ENCODE measurements around the gene MEF2B.
"Not testable (repeated sequence)": the region's sequence is repeated elsewhere in the genome, so short reads cannot be mapped to it uniquely, and the experiment has no call there.

The MEF2B gene

DNA sequence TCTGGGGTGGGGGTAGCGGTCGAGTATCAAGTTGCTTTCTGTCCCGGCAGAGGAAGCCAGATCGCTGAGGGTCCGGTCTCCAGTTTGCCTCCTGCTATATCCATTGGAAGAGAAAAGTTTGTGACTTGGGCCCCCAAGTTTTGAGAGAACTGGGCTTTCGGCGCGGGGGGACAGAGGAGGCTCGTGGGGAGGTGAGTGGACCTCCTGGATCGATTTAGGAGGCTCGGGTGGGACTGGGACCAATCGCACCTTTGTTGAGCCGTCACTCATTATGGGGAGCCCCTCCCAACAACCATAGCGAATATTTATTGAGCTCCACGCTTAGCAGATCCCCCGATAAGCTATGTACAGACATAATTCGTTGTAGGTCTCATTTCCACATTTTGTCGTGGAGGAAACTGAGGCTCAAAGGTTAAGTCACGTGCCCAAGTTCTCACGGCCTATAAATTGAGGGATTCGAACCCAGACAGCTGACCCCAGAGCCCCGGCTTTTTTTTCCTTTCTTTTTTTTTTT, 22.9 kb upstream of the MEF2B start:
- no peak for DNase-seq

DNA sequence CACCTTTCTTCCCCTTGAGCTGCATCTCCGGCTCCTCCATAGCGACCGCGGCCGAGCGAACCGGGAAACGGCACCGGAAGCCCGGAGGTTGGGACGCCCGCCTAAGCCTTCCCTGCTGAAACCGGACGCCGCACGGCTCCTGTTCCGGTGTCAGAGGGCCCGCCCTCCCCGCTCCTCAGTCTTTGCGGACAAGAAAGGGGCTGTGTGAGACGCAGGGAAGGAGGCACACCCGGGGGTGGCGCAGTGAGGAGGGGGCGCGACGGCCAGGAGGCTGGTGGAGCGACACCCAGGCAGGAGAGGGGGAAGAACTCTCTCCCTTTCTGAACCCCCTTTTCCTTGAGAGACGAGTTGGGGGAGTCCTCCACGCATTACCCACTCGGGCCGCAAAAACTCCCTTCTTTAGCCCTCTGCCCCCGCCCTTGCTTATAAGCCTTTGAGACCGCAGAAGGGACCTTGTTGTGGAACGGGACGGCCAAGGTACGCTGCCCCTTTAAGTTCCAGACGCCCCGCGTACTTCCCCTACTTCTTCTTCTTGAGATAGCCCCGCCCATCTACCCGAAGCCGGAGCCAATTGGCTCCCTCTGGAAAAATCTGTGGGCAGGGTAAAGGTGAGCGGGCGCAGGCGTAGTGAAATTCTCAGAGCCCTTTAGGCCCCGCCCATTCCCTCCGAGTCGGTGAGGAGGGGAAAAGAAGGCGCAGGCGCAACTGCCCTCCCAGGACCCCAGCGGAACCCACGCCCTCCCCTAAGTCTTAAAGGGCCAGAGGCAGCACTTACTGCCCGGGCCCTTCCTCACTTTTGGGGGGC, 22.2 kb upstream of the MEF2B start, which contains the start of the genes BORCS8 and RFXANK:
Gene BORCS8, minus strand, starts transcription at position 75 of the 805 bp plus-strand sequence. Its CDS starts 35 bp downstream, at position 40.
Gene RFXANK, plus strand, starts transcription at position 181 of the 805 bp plus-strand sequence. CDS start 1,689 bp downstream, outside the sequence.
- DNase-seq, result peak; percentile 98

DNA sequence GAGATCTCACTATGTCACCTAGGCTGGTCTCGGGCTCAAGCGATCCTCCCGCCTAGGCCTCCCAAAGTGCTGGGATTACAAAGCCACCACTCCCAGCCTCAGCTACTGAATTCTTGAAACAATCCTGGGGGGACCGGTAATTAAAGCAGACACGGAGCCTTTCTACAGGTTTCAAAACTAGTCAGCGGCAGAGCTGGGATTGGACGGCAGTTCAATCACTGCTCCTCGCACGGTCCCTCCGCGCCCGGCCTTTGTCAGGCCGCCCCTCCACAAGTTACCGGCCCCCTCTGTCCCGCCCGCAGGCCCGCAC, 21.7 kb upstream of the MEF2B start:
- no peak for DNase-seq

DNA sequence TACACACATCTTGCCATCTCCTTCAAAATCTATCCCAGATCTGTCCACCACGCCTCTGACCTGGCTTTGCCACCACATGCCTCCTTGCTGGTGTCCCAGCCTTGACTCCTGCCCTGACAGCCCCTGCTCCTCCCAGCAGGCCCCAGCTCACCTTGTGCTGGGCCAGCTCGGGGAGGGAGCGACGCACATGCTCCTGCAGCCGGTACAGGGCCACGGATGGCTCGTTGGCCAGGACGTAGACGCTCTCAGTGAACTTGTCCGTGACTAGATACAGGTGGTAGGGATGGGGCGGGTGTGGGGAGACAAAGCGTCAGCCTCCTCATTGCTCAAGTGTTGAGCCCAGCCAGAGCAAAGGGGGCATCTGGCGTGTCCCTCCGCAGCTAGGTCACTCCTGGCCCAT, 16.7 kb upstream of the MEF2B start:
- no peak for DNase-seq

DNA sequence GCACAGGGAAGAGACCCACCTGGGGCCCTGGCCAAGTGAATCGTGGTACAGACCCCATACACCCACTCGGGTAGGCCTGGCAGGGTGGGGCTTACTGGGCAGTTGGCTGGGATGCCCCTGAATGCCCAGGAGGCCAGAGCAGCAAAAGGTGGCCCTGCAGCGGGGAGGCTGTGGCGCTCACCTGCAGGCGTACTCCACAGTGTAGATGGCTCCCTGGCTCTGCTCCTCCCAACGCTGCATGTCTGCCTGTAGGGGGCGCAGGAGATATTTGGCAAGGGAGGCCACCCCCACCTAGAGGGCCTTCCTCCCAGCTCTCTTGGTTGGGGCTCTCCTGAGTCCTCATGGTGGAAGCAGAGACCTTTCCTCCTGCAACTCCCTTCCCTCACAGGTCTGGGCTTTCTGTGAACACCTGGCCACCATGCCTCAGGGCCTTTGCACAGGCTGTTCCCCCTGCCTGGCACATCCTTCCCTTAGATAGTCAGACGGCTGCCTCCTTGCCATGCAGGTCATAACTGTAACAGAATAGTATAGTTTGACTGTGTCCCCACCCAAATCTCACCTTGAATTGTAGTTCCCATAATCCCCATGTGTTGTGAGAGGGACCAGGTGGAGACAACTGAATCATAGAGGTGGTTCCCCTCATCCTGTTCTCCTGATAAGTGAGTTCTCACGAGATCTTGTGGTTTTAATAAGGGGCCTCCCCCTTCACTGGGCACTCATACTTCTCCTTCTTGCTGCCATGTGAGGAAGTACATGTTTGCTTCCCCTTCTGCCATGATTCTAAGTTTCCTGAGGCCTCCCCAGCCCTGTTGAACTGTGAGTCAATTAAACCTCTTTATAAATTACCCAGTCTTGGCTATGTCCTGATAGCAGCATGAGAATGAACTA, 16.0 kb upstream of the MEF2B start:
- DNase-seq, result peak; percentile 13

DNA sequence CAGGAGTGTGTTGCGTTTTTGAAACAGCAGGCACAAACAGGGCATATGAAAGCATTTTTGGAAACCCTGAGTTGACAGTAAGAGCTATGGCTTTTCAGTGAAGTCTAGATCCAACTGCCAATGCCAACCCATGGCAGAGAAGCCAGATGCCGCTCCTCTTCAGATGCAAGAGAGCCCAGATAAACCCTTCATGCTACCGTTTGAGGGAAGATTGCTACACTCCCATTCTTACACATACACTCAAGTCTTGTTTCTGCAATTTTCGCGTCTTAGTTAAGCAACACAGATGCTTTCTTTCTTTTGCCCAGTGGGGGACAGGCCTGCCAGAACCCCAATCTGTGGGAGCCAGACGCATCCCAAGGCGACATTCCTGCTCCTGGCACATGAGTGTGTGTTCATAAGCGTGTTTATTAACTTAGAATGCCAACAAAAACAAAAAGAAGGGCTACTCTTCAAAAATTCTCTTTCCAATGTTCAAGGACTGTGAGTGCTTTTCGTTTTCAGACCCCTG, 11.5 kb upstream of the MEF2B start:
- no peak for DNase-seq

DNA sequence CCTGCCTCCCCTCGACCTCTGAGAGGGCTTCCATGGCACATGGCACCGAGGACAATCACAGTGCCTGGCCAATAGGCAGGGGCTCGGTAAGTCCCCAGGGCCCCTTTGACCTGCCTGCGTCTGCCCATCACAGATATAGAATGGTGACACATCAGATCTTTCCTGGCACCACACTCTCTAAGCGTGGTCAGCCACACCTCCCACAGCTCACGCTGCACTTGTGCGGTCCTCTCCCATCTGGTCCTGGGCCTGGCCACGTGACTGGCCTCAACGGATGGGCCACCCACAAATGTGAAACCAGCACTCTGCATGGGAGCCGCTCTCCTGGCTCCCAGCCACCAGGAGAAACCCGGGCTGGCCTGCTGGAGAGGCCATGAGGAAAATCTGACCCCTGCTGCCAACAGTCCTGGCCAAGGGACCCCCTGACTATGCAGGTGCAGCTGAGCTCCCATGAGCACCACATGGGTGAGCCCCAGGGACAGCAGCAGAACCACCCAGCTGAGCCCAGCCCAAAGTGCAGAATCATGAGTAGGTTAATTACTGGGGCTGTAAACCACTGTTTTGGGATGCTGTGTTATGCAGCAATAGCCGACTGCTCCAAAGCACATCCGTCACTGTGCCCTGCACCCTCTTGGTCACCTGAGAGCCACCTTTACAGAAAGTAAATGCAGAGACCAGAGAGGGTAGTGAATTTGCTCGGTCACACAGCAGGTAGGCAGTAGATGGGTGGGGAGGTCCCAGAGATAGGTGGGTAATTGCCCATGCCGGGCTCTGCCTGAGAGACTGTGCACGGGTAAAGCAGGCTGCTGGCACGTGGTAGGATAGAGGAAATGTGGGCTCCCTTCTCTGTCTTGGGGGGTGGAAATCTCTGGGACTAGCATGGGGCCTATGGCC, 9.7 kb upstream of the MEF2B start:
- no peak for DNase-seq

DNA sequence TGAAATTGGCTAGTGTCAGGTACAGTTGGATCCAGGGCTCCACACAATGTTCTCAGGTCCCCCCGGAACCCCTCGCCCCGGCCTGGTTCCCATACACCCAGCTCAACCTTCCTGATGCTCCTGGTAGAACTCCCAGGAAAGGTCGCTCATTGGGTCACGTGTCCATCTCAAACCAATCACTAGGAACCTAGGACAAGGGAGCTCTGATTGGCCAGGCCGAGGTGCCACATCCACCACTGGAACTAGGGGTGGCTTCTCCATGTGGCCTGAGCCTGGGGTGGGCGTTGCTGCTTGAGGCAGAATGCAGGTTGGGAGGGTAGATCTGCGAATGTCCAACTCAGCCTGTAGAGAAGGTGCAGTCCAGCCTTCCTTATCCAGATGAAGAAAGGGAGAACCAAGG, 6.9 kb upstream of the MEF2B start:
- DNase-seq, result no peak

DNA sequence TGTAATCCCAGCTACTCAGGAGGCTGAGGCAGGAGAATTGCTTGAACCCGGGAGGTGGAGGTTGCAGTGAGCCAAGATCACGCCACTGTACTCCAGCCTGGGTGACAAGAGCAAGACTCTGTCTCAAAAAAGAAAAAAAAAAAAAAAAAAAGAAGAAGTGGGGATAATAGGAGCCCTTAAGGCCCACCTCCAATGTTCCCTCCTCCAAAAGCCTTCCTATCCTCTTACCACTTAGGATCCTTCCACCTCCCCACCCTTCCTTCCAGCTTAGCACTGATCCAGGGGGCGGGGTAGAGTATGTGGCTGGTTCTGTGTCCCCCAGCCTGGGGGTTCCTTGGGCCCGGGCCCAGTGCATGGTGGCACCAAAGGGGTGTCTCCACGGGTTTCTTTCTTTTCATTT, 3.2 kb upstream of the MEF2B start:
- DNase-seq, result not testable (repeated sequence)

DNA sequence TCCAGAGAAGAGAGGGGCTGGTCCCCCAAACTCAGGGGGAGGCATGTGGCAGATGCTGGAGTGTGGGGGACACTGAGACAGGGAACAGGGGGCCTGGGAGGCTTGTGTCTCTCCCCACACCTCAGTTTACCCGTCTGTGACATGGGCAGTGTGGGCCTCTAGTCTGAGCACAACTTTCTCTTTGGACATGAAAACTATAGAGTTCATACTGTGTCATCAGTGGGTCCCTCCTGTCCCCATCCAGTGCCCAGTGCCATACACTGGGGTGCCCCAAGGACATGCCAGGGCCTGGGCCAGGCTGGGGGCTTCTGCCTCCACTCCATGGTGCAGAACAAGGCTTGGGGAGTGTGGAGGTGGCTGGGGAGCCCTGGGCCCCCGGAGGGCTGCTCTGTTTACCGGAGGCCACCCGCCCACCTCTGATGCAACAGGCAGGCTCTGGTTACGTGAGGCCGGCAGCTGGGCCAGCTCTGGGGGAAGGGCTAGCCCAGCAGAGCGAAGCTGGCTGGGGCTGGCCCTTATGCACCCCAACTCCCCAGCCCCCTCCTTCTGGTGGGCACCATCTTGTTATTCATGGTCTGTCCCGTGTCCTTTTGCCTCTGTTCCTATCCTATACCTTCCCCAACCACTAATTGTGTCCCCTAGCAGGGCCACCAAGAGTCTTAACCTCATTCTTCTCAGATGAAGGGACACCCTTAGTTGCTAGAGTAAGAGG, 1.9 kb upstream of the MEF2B start:
- no peak for DNase-seq

DNA sequence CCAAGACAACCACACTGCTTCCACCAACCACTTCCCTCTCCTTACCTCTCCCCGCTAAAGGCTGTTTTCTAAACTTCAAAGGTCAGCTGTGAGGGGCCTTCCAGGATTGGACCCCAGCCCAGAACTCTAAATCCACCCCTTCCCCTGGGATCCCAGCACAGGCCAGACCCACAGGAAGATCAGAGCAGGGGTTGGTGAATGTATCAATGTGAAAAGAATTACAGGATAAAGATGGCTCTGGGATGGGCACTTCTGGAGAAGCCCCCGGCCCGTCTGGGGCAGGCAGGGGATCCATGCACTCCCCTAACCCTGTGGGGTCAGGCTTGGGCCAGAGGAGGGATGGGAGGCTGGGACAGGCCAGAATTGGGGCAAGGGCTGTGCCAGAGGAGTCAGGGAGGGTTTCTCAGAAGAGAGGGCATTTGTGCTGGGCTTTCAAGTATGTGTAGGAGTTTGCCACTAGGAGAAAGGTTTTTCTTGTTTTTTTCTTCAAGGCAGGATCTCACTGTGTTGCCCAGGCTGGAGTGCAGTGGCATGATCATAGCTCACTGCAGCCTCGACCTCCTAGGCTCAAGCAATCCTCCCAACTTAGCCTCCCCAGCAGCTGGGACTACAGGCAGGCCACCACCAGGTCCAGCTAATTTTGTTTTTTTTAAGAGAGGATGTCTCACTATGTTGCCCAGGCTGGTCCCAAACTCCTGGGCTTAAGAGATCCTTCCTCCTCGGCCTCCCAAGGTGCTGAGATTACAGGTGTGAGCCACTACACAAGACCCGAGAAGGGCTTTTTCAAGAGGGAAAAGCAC, 1.0 kb upstream of the MEF2B start:
- no peak for DNase-seq

DNA sequence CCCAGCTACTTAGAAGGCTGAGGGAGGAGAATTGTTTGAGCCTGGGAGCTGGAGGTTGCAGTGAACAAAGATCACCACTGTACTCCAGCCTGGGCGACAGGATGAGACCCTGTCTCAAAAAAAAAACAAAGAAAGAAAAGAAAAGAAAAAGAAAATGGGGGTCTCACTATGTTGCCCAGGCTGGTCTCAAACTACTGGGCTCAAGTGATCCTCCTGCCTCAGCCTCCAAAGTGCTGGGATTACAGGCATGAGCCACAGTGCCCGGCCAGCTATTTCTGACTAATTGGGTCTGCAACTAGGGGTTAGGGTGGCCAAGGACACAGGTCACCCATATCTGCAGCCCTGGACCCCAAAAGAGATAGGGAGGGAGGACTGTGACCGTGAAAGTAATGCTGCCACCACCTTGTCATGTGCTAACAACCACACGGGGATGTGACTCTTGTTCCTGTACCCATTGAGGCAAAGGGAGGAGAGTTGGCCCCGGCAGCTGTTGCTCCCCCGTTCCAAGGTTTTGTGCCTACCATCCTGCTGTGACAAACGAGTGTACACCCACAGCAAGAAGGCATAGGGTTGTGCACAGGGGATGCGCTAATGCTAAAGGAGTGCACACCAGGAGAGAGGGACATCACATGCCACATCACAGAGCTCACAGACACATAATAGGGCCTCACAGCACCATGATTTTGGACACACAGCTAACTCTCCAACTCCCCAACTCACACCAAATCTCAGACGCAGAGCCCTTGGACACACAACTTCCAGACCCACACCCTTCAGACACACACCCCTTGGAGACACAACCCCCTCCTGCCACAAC, 619 bp downstream of the MEF2B start:
- no peak for DNase-seq

DNA sequence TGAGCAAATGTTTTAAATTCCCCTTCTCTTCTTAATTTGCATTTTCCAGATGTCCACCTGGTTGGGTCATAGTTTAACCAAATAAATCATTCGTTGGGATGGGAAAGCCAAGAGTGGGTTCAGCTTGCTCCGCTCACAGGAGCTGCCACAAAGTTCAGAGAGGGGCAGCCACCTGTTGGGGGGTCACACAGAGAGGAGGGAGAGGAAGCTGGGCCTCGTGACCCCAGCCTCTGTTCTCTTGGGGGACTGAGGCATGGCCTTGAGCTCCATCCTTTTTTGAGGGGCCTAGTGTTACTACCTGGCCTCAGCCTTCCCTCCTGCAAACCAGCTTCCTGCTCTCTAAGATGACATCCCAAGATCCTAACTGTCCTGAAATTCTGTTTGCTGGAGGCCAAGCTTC, 2.5 kb downstream of the MEF2B start:
- no peak for DNase-seq

DNA sequence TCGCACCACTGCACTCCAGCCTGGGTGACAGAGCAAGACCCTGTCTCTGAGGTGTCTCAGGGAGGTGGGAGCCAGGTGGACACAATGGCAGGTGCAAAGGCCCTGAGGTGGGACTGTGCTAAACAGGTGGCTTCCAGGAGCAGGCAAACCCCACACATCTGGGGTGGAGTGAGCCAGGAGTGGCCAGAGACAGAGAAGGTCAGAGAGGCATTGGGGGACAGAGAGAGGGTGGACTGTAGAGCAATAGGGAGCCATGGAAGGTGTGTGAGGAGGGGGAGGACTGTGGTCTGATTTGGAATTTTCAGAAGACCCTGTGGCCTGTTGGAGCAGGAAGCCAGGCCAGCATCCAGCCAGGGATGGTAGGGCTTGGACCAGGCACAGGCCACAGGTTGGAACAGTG, 4.7 kb downstream of the MEF2B start:
- no peak for DNase-seq

DNA sequence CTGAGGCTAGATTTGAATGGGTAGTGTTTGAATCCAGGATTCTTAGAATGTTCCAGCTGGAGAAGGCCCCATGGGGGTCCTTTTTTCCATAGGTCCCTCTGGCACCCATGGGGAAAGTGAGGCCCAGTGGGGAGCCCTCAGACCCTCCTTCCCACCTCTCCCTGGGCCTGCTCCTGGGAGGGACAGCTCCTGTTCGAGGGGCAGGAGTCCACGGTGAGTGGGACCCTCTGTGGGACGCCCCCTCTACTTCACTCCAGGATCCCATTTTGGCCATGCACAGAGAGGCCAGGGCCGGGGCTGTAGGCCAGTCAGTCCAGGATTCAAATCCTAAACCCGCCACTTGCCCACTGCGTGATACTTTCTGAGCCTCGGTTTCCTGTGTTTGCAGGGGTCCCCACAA, 7.6 kb downstream of the MEF2B start:
- no peak for DNase-seq

DNA sequence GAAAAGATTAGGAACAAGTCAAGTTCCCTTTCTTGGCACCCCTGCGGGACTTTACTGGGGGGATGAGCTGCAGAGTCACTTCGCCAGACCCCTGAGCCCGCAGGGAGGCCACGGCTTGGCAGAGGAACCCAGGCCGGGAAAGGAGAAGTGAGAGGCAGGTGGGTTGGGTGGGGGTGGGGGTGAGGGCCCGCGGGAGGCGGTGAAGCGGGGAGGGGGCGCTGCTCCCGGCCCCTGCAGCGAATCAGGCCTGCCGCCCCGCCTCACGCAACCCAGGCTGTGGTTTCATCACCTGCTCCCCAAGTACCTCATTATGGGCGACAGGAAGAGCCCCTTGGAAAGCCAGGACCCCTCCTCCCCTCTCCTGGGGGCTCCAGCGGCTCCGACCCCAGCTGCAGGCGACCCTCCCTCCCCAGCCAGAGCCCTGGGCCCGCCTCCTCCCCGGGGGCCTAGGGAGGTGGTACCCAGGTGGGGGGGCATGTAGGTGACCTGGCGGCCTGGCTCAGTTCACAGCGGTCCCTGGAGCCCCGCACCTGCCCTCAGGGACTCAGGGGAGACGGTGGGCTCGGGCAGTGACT, 9.5 kb downstream of the MEF2B start:
- no peak for DNase-seq

DNA sequence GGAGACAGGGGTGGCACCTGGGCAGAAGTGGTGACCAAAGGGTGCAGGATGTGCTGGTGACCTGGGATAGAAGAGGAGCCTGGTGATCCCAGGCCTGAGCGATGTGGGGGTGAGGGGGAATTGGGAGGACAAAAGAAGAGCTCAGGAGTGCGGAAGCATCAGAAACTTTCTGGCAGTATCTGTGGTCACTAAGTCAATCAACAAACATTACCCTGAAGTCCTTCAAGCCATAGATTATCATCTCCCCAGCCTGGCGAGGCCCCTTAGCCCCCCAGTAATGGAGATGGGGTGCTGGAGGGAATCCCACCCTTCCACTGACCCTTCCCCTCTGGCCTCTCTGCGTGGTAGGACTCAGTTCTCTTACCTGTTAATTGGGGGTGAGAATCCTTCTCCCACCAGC, 10.5 kb downstream of the MEF2B start:
- no peak for DNase-seq

DNA sequence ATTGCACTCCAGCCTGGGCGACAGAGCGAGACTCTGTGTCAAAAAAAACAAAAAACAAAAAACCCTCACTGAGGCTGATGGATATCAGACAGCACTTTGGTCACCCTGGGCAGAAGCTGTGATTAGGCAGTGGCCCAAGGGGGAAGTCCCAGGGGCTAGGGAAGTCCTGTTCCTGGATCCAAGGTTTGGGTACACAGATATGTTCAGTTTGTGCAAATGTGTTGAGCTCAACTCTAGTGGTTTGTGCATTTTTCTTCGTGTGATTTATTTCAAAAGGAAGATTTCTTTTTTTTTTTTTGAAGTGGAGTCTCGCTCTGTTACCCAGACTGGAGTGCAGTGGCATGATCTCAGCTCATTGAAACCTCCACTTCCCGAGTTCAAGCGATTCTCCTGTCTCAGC, 12.3 kb downstream of the MEF2B start:
- DNase-seq, result no peak

DNA sequence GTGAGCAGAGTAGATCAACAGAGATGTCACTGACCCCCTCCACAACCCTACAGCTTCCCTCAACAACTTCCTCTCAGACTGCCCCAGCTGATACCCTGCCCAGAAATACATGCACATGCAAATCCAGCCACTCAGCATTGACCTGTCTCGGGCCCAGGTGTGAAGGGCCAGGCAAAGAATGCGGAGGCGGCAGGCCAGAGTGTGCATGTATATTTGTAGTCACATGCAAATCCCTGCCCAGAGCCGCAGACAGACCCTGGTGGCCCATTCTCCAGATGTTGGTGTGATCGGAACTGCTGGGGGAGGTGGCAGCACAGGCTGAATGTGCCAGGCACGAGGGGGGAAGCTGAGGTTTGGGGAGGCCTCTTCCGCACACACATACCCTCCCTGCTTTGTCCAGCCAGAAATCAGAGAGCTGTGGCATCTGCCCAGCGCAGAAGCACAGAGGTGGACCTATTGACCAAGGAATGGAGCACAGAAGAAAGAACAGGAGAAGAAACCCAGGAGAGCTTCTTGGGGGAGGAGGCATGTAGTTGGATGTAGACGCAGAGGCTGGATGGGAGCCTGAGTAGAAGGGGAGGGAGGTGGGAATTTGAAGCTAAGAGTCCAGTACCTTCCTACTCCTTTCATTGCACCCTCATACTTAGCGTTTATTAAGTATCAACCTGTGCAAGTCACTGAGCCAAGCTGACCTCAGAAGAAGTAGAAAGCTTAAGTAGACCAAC, 14.4 kb downstream of the MEF2B start:
- no peak for DNase-seq
